GM10266 (cell line): ENCODE measurements around the gene TTC7B.

Experiments used
- DNase-seq: peaks from one replicate; pipeline ENCODE4 v3.0.0; 2012; ENCODE audit errors: extremely low spot score
- CTCF ChIP-seq: IDR thresholded peaks from 2 replicates; pipeline ENCODE4 v1.5.1; 2012; ENCODE audit warnings: mild to moderate bottlenecking, low read depth; ENCODE audit not compliant: control insufficient read depth, insufficient read depth; ENCODE audit errors: missing control alignments

Gene TTC7B

GRCh38 chr14:90553298-90553920, 262.8 kb downstream of the TTC7B start:
- TF ChIP-seq CTCF, result no peak
- DNase-seq, result no peak

- DNase-seq, result no peak
- TF ChIP-seq CTCF, result no peak
Measured at GRCh38 chr14:90552465-90553297, 263.5 kb downstream of the TTC7B start.

GRCh38 chr14:90551733-90552464, 264.3 kb downstream of the TTC7B start:
- no peak for TF ChIP-seq CTCF
- no peak for DNase-seq

- no peak for TF ChIP-seq CTCF
- no peak for DNase-seq
Measured at GRCh38 chr14:90551070-90551704, 265.0 kb downstream of the TTC7B start.

- no peak for DNase-seq
Measured at GRCh38 chr14:90549794-90550641, 266.2 kb downstream of the TTC7B start.

More at GRCh38 chr14:90549794-90550641, 266.2 kb downstream of the TTC7B start:
- no peak for TF ChIP-seq CTCF
